OCI-LY1 (cell line): ENCODE results near the gene AAGAB.

Experiments
- H2AFZ ChIP-seq: fragments of 200-600 bp; sonication (generic), shearing (Covaris generic); 2 replicates; pipeline ENCODE4 v1.6.0; 2014; ENCODE audit warnings: antibody characterized with exemption, mild to moderate bottlenecking, low read length
- H3F3A ChIP-seq: fragments of 200-600 bp; sonication (generic), shearing (Covaris generic); 2 replicates; pipeline ENCODE4 v1.6.0; 2014; ENCODE audit warnings: mild to moderate bottlenecking, antibody characterized with exemption, low read length, moderate library complexity; ENCODE audit not compliant: insufficient read depth
- H3K27ac ChIP-seq: fragments of 200-600 bp; sonication (generic); 2 replicates; pipeline ENCODE4 v1.5.1; 2014; ENCODE audit warnings: low read length, mixed run types, mild to moderate bottlenecking, low read depth; ENCODE audit not compliant: poor library complexity, severe bottlenecking
- H3K27me3 ChIP-seq: fragments of 200-600 bp; sonication (generic); 2 replicates; pipeline ENCODE4 v1.6.0; 2014; ENCODE audit warnings: antibody characterized with exemption, mild to moderate bottlenecking, low read length, moderate library complexity; ENCODE audit not compliant: insufficient read depth
- H3K36me3 ChIP-seq: fragments of 200-600 bp; sonication (generic); 2 replicates; pipeline ENCODE4 v1.6.1; 2014; ENCODE audit warnings: mild to moderate bottlenecking, antibody characterized with exemption, low read length, moderate library complexity, mixed read lengths; ENCODE audit not compliant: insufficient read depth
- H3K4me1 ChIP-seq: fragments of 200-600 bp; sonication (generic); 2 replicates; pipeline ENCODE4 v1.5.1; 2014; ENCODE audit warnings: mild to moderate bottlenecking, low read length, moderate library complexity; ENCODE audit not compliant: insufficient read depth, severe bottlenecking
- H3K4me2 ChIP-seq: fragments of 200-600 bp; sonication (generic), shearing (Covaris generic); 2 replicates; pipeline ENCODE4 v1.6.1; 2014; ENCODE audit warnings: low read length
- H3K4me3 ChIP-seq: fragments of 200-600 bp; sonication (generic); 2 replicates; pipeline ENCODE4 v1.5.1; 2014; ENCODE audit warnings: low read length, low read depth, mild to moderate bottlenecking, mixed read lengths; ENCODE audit not compliant: poor library complexity, severe bottlenecking
- H3K79me2 ChIP-seq: fragments of 200-600 bp; shearing (Covaris generic); 2 replicates; pipeline ENCODE4 v1.6.1; 2016; ENCODE audit warnings: mixed run types, low read length, mixed read lengths; ENCODE audit not compliant: insufficient read depth
- H3K9ac ChIP-seq: fragments of 200-600 bp; sonication (generic), shearing (Covaris generic); 2 replicates; pipeline ENCODE4 v1.6.1; 2014; ENCODE audit warnings: mild to moderate bottlenecking, low read length, mixed read lengths
- H3K9me2 ChIP-seq: fragments of 200-600 bp; sonication (generic), shearing (Covaris generic); 2 replicates; pipeline ENCODE4 v1.6.1; 2014; ENCODE audit warnings: low read depth, mild to moderate bottlenecking, low read length, mixed read lengths
- H3K9me3 ChIP-seq: fragments of 200-600 bp; shearing (Covaris generic); 2 replicates; pipeline ENCODE4 v1.6.1; 2014; ENCODE audit warnings: low read length, mixed read lengths
- H4K20me1 ChIP-seq: fragments of 200-600 bp; sonication (generic), shearing (Covaris generic); 2 replicates; pipeline ENCODE4 v1.6.0; 2016; ENCODE audit warnings: mild to moderate bottlenecking, low read length; ENCODE audit not compliant: insufficient read depth
- CTCF ChIP-seq: fragments of 200-600 bp; sonication (generic), shearing (Covaris generic); IDR thresholded peaks from 2 replicates; pipeline ENCODE4 v1.5.1; 2017; ENCODE audit warnings: mild to moderate bottlenecking, antibody characterized with exemption, low read length, moderate library complexity, mixed read lengths
- EZH2 ChIP-seq: fragments of 200-600 bp; sonication (generic), shearing (Covaris generic); IDR thresholded peaks from 2 replicates; pipeline ENCODE4 v1.8.0; 2017; ENCODE audit warnings: borderline replicate concordance, mixed run types, mild to moderate bottlenecking, antibody characterized with exemption, low read length, moderate library complexity, mixed read lengths

AAGAB gene

GRCh38 chr15:67207555-67208207, 46.8 kb downstream of the AAGAB start:
- H3K36me3 ChIP-seq: peaks cover 50% of the 10 kb centered on the region
- no peaks in the 10 kb centered on the region for H4K20me1 ChIP-seq
- no peak for TF ChIP-seq EZH2
- no peak for TF ChIP-seq CTCF

GRCh38 chr15:67202991-67203390, 51.5 kb downstream of the AAGAB start:
- Histone ChIP-seq H3K9me3 (no peaks in the 10 kb centered on the region), H3K27me3 (no peaks in the 10 kb centered on the region), H3K4me2 (no peak overlapping the region), H3K4me1 (peaks cover 11% of the 10 kb centered on the region), H3K9ac (no peak overlapping the region), H3K27ac (no peak overlapping the region), H3K79me2 (no peaks in the 10 kb centered on the region), H2AFZ (no peak overlapping the region), H4K20me1 (no peaks in the 10 kb centered on the region), H3K9me2 (no peaks in the 10 kb centered on the region), H3K36me3 (peaks cover 58% of the 10 kb centered on the region; the same call in 1 of the 2 replicates), H3K4me3 (no peak overlapping the region), H3F3A (no peaks in the 10 kb centered on the region)
- TF ChIP-seq EZH2: no peak
- no peak for TF ChIP-seq CTCF

More at GRCh38 chr15:67207555-67208207, 46.8 kb downstream of the AAGAB start:
- Histone ChIP-seq H3K9me3 (no peaks in the 10 kb centered on the region), H3K4me1 (no peaks in the 10 kb centered on the region), H3K4me3 (no peak overlapping the region), H3K9me2 (no peaks in the 10 kb centered on the region), H2AFZ (no peak overlapping the region), H3K27ac (no peak overlapping the region), H3K9ac (no peak overlapping the region), H3K79me2 (no peaks in the 10 kb centered on the region), H3K4me2 (no peak overlapping the region), H3F3A (no peaks in the 10 kb centered on the region), H3K27me3 (no peaks in the 10 kb centered on the region)

GRCh38 chr15:67202091-67202490, 52.4 kb downstream of the AAGAB start:
- Histone ChIP-seq H3K27ac (no peak overlapping the region), H3K27me3 (no peaks in the 10 kb centered on the region), H3K36me3 (peaks cover 56% of the 10 kb centered on the region; the same call in 1 of the 2 replicates), H4K20me1 (no peaks in the 10 kb centered on the region), H3K9me3 (no peaks in the 10 kb centered on the region), H3K9ac (no peak overlapping the region), H3K4me3 (no peak overlapping the region), H2AFZ (no peak overlapping the region), H3K9me2 (no peaks in the 10 kb centered on the region), H3K4me2 (no peak overlapping the region), H3F3A (no peaks in the 10 kb centered on the region), H3K79me2 (no peaks in the 10 kb centered on the region), H3K4me1 (peaks cover 18% of the 10 kb centered on the region)
- TF ChIP-seq EZH2 (no peak), CTCF (no peak)
